Esophagus (tissue), 2 donors: ENCODE results near the gene SIAH3. TPM values are rescaled to one million over a fixed set of nuclear protein-coding genes. Genes with fewer than 3 reads are reported as not detected.

ENCODE experiments used
- H3K27ac ChIP-seq, 2 donors: one replicate each; pipeline ENCODE4 v1.5.1; 2013; ENCODE audit warnings: low read depth in 2 of 2, mild to moderate bottlenecking in 2 of 2, inconsistent platforms in 1 of 2, low read length in 1 of 2, moderate library complexity in 1 of 2
- H3K27me3 ChIP-seq, 2 donors: one replicate each; pipeline ENCODE4 v1.6.1; 2013; ENCODE audit warnings: low read length in 2 of 2, control low read depth in 1 of 2, mild to moderate bottlenecking in 1 of 2; ENCODE audit not compliant: insufficient read depth in 2 of 2, control insufficient read depth in 1 of 2
- H3K36me3 ChIP-seq, 2 donors: one replicate each; pipeline ENCODE4 v1.6.1; 2013; ENCODE audit warnings: low read length in 1 of 2; ENCODE audit not compliant: control insufficient read depth in 2 of 2, insufficient read depth in 2 of 2
- H3K4me1 ChIP-seq, 2 donors: one replicate each; pipeline ENCODE4 v1.6.1; 2013; ENCODE audit warnings: low read length in 1 of 2; ENCODE audit not compliant: control insufficient read depth in 2 of 2, insufficient read depth in 2 of 2
- H3K4me3 ChIP-seq, 2 donors: one replicate each; pipeline ENCODE4 v1.5.1; 2013; ENCODE audit warnings: low read length in 2 of 2, mild to moderate bottlenecking in 2 of 2, low read depth in 1 of 2, moderate library complexity in 1 of 2
- H3K9me3 ChIP-seq, 2 donors: one replicate each; pipeline ENCODE4 v1.6.1; 2013; ENCODE audit warnings: mild to moderate bottlenecking in 2 of 2, low read depth in 1 of 2, low read length in 1 of 2, moderate library complexity in 1 of 2; ENCODE audit not compliant: control insufficient read depth in 2 of 2, insufficient read depth in 1 of 2
- WGBS, 2 donors: extraction: QIAGEN DNeasy Blood & Tissue Kit; methylation state at CpG; one replicate each; pipeline ENCODE4 v1.1.7; 2013; 5-methylcytosine and 5-hydroxymethylcytosine counted together
- polyA plus RNA-seq, 2 donors: library from polyadenylated mRNA; stranded (reverse); fragments of 200-250 nt; gene quantifications; one replicate each; pipeline ENCODE4 v1.2.3, GENCODE V29; 2013
- donor health status: healthy with polysubstance abuse.
- donor health status: Bipolar disorder and iron deficiency.

Gene SIAH3
- polyA plus RNA-seq, 2 donors = 0.01 to 0.02 TPM

- H3K27ac ChIP-seq = no peak overlapping the region
- peaks cover 1 to 6% of the 10 kb centered on the region in 2 donors for H3K4me1 ChIP-seq
- H3K27me3 ChIP-seq = peaks cover 0 to 3% of the 10 kb centered on the region in 2 donors
- 89% methylated on average over 5 of the region's 5 CpGs for WGBS, 2 donors
- H3K4me3 ChIP-seq = no peak overlapping the region
- no peaks in the 10 kb centered on the region for H3K9me3 ChIP-seq
- H3K36me3 ChIP-seq = no peaks in the 10 kb centered on the region
These were observed 71.7 kb downstream of the SIAH3 start for GRCh38 chr13:45779901-45780300.

GRCh38 chr13:45778882-45779281 is 72.7 kb downstream of the SIAH3 start:
- 82 to 83% methylated on average over 4 of the region's 4 CpGs for WGBS, 2 donors
- H3K27ac ChIP-seq = no peak overlapping the region
- H3K9me3 ChIP-seq = no peaks in the 10 kb centered on the region
- peaks cover 1 to 4% of the 10 kb centered on the region in 2 donors for H3K4me1 ChIP-seq
- H3K27me3 ChIP-seq = peaks cover 0 to 3% of the 10 kb centered on the region in 2 donors
- no peaks in the 10 kb centered on the region for H3K36me3 ChIP-seq
- H3K4me3 ChIP-seq = no peak overlapping the region

- no peak overlapping the region for H3K27ac ChIP-seq
- H3K27me3 ChIP-seq = peaks cover 0 to 3% of the 10 kb centered on the region in 2 donors
- no peaks in the 10 kb centered on the region for H3K9me3 ChIP-seq
- peaks cover 1 to 4% of the 10 kb centered on the region in 2 donors for H3K4me1 ChIP-seq
- no peaks in the 10 kb centered on the region for H3K36me3 ChIP-seq
- no peak overlapping the region for H3K4me3 ChIP-seq
- whole genome bisulfite sequencing, 2 donors = 91 to 92% methylated on average over 5 of the region's 5 CpGs
These were observed 74.8 kb downstream of the SIAH3 start for GRCh38 chr13:45776748-45777147.

- no peaks in the 10 kb centered on the region for H3K36me3 ChIP-seq
- H3K27me3 ChIP-seq = peaks cover 0 to 3% of the 10 kb centered on the region in 2 donors
- no peak overlapping the region for H3K4me3 ChIP-seq
- WGBS, 2 donors = 71 to 78% methylated on average over 3 of the region's 3 CpGs
- H3K27ac ChIP-seq = no peak overlapping the region
- no peaks in the 10 kb centered on the region for H3K4me1 ChIP-seq
- H3K9me3 ChIP-seq = no peaks in the 10 kb centered on the region
These were observed 76.1 kb downstream of the SIAH3 start for GRCh38 chr13:45775401-45775963.

- no peaks in the 10 kb centered on the region for H3K36me3 ChIP-seq
- WGBS, 2 donors = 96 to 97% methylated on average over 3 of the region's 3 CpGs
- no peaks in the 10 kb centered on the region for H3K9me3 ChIP-seq
- peaks cover 0 to 3% of the 10 kb centered on the region in 2 donors for H3K27me3 ChIP-seq
- H3K27ac ChIP-seq = no peak overlapping the region
- no peak overlapping the region for H3K4me3 ChIP-seq
- no peaks in the 10 kb centered on the region for H3K4me1 ChIP-seq
These were observed 77.6 kb downstream of the SIAH3 start for GRCh38 chr13:45773944-45774343.

- Histone ChIP-seq H3K9me3 (no peaks in the 10 kb centered on the region), H3K4me3 (no peak overlapping the region), H3K27ac (no peak overlapping the region), H3K27me3 (peaks cover 0 to 3% of the 10 kb centered on the region in 2 donors), H3K36me3 (no peaks in the 10 kb centered on the region), H3K4me1 (no peaks in the 10 kb centered on the region)
- 44 to 65% methylated on average over 2 of the region's 2 CpGs for WGBS, 2 donors
These were observed 78.3 kb downstream of the SIAH3 start for GRCh38 chr13:45773236-45773635.

GRCh38 chr13:45770886-45771285 is 80.7 kb downstream of the SIAH3 start:
- no peaks in the 10 kb centered on the region for H3K4me1 ChIP-seq
- H3K27ac ChIP-seq = no peak overlapping the region
- no peaks in the 10 kb centered on the region for H3K36me3 ChIP-seq
- WGBS, 2 donors = 81 to 88% methylated on average over 2 of the region's 2 CpGs
- no peaks in the 10 kb centered on the region for H3K9me3 ChIP-seq
- H3K4me3 ChIP-seq = no peak overlapping the region
- H3K27me3 ChIP-seq = no peaks in the 10 kb centered on the region

GRCh38 chr13:45768656-45769479 is 82.7 kb downstream of the SIAH3 start:
- Histone ChIP-seq H3K4me3 (no peak overlapping the region), H3K4me1 (no peaks in the 10 kb centered on the region), H3K27me3 (no peaks in the 10 kb centered on the region), H3K27ac (no peak overlapping the region), H3K9me3 (no peaks in the 10 kb centered on the region), H3K36me3 (no peaks in the 10 kb centered on the region)
- WGBS, 2 donors = 56 to 62% methylated on average over 4 of the region's 4 CpGs

GRCh38 chr13:45765464-45765863 is 86.1 kb downstream of the SIAH3 start:
- H3K27me3 ChIP-seq = no peaks in the 10 kb centered on the region
- H3K36me3 ChIP-seq = no peaks in the 10 kb centered on the region
- peaks cover 0 to 2% of the 10 kb centered on the region in 2 donors for H3K9me3 ChIP-seq
- H3K27ac ChIP-seq = no peak overlapping the region
- WGBS, 2 donors = 73% methylated on average over 4 of the region's 4 CpGs
- no peaks in the 10 kb centered on the region for H3K4me1 ChIP-seq
- no peak overlapping the region for H3K4me3 ChIP-seq

- H3K27me3 ChIP-seq = no peaks in the 10 kb centered on the region
- peaks cover 0 to 3% of the 10 kb centered on the region in 2 donors for H3K9me3 ChIP-seq
- no peaks in the 10 kb centered on the region for H3K4me1 ChIP-seq
- H3K27ac ChIP-seq = no peak overlapping the region
- H3K36me3 ChIP-seq = no peaks in the 10 kb centered on the region
- H3K4me3 ChIP-seq = no peak overlapping the region
- 82 to 84% methylated on average over 4 of the region's 4 CpGs for WGBS, 2 donors
These were observed 88.1 kb downstream of the SIAH3 start for GRCh38 chr13:45763419-45763818.
